ENCODE results near the gene PLCL1. TPM values are rescaled to one million over a fixed set of nuclear protein-coding genes. Genes with fewer than 3 reads are reported as not detected.

PLCL1 gene
- total RNA-seq, 1 experiment from 2014 or later, result not detected

DNA sequence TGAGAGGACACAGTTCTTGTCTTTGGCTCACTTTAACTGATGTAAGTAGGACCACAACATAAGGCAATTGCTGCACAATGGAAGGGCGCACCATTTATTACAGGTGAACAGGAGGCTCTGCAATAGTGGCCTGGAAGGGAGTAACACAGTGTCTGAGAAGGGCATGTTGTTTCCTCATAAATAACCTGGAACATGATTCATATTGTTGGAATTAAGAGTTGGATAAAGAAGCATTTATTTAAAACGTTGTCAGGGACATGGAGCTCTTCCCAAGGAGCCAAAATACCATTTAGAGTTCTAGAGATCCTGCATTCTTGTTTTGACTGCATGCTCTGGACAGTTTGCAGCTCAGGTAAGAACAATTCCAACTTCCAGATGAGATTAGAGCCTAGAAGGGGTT lies 110.4 kb downstream of the PLCL1 start:
- no peaks in the 10 kb centered on the region for H3F3A ChIP-seq (ENCODE audit: insufficient read depth, low read depth)
- no peak overlapping the region for H3K4me3 ChIP-seq
- no peak for DNase-seq
- H3K27ac ChIP-seq, result no peak overlapping the region
- ChIA-PET CTCF (no interaction called here), POLR2A (ENCODE audit: unreplicated experiment) (no interaction called here)
- H3K9me3 ChIP-seq (ENCODE audit: insufficient read depth, low read depth), result no peaks in the 10 kb centered on the region
- H3K4me1 ChIP-seq (replicated peaks; ENCODE audit: insufficient read depth), result no peaks in the 10 kb centered on the region
- no peaks in the 10 kb centered on the region for H4K20me1 ChIP-seq (ENCODE audit: insufficient read depth)
- intact Hi-C loops (cut with micrococcal nuclease; ENCODE audit: unreplicated experiment), result no loop called here
- no peaks in the 10 kb centered on the region for H3K36me3 ChIP-seq (ENCODE audit: low read depth)
- no peak overlapping the region for H3K4me2 ChIP-seq
- no peaks in the 10 kb centered on the region for H3K9me2 ChIP-seq (ENCODE audit: insufficient read depth)
- H3K79me2 ChIP-seq (ENCODE audit: low read depth), result no peaks in the 10 kb centered on the region
- no peaks in the 10 kb centered on the region for H3K27me3 ChIP-seq (ENCODE audit: insufficient read depth, low read depth)
- no peak overlapping the region for H2AFZ ChIP-seq
- TF ChIP-seq EZH2 (IDR thresholded peaks at IDR 0.05; ENCODE audit: low read depth), result no peak
- TF ChIP-seq, protein P1, sequence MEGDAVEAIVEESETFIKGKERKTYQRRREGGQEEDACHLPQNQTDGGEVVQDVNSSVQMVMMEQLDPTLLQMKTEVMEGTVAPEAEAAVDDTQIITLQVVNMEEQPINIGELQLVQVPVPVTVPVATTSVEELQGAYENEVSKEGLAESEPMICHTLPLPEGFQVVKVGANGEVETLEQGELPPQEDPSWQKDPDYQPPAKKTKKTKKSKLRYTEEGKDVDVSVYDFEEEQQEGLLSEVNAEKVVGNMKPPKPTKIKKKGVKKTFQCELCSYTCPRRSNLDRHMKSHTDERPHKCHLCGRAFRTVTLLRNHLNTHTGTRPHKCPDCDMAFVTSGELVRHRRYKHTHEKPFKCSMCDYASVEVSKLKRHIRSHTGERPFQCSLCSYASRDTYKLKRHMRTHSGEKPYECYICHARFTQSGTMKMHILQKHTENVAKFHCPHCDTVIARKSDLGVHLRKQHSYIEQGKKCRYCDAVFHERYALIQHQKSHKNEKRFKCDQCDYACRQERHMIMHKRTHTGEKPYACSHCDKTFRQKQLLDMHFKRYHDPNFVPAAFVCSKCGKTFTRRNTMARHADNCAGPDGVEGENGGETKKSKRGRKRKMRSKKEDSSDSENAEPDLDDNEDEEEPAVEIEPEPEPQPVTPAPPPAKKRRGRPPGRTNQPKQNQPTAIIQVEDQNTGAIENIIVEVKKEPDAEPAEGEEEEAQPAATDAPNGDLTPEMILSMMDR (conservative IDR thresholded peaks at IDR 0.05), result no peak
- BruUV-seq (replicated peaks), result no TSS peak

GRCh38 chr2:197915548-197916265 lies 111.3 kb downstream of the PLCL1 start:
- no peaks in the 10 kb centered on the region for H3K36me3 ChIP-seq (ENCODE audit: low read depth)
- CTCF ChIA-PET, result no interaction called here
- POLR2A ChIA-PET (ENCODE audit: unreplicated experiment), result no interaction called here
- intact Hi-C loops (cut with micrococcal nuclease; ENCODE audit: unreplicated experiment), result no loop called here
- no peaks in the 10 kb centered on the region for H4K20me1 ChIP-seq (ENCODE audit: insufficient read depth)
- no peak for DNase-seq
- H3K27me3 ChIP-seq (ENCODE audit: insufficient read depth, low read depth), result no peaks in the 10 kb centered on the region
- TF ChIP-seq EZH2 (IDR thresholded peaks at IDR 0.05; ENCODE audit: low read depth), result no peak
- TF ChIP-seq, protein P1 (conservative IDR thresholded peaks at IDR 0.05), result no peak
- H2AFZ ChIP-seq, result no peak overlapping the region
- no peak overlapping the region for H3K4me3 ChIP-seq
- no peak overlapping the region for H3K27ac ChIP-seq
- H3K4me1 ChIP-seq (replicated peaks; ENCODE audit: insufficient read depth), result no peaks in the 10 kb centered on the region
- no TSS peak for BruUV-seq (replicated peaks)
- H3F3A ChIP-seq (ENCODE audit: insufficient read depth, low read depth), result no peaks in the 10 kb centered on the region
- H3K79me2 ChIP-seq (ENCODE audit: low read depth), result no peaks in the 10 kb centered on the region
- no peak overlapping the region for H3K4me2 ChIP-seq
- no peaks in the 10 kb centered on the region for H3K9me3 ChIP-seq (ENCODE audit: insufficient read depth, low read depth)
- H3K9me2 ChIP-seq (ENCODE audit: insufficient read depth), result no peaks in the 10 kb centered on the region

GRCh38 chr2:197919487-197919886 lies 115.1 kb downstream of the PLCL1 start:
- no peak overlapping the region for H3K4me3 ChIP-seq
- no peaks in the 10 kb centered on the region for H3K4me1 ChIP-seq (replicated peaks; ENCODE audit: insufficient read depth)
- H2AFZ ChIP-seq, result no peak overlapping the region
- CTCF ChIA-PET, result no interaction called here
- H3K79me2 ChIP-seq (ENCODE audit: low read depth), result no peaks in the 10 kb centered on the region
- intact Hi-C loops (cut with micrococcal nuclease; ENCODE audit: unreplicated experiment), result no loop called here
- H3K27me3 ChIP-seq (ENCODE audit: insufficient read depth, low read depth), result no peaks in the 10 kb centered on the region
- POLR2A ChIA-PET (ENCODE audit: unreplicated experiment), result no interaction called here
- no peak overlapping the region for H3K27ac ChIP-seq
- no peaks in the 10 kb centered on the region for H3K36me3 ChIP-seq (ENCODE audit: low read depth)
- H3F3A ChIP-seq (ENCODE audit: insufficient read depth, low read depth), result no peaks in the 10 kb centered on the region
- no TSS peak for BruUV-seq (replicated peaks)
- no peaks in the 10 kb centered on the region for H3K9me2 ChIP-seq (ENCODE audit: insufficient read depth)
- no peaks in the 10 kb centered on the region for H3K9me3 ChIP-seq (ENCODE audit: insufficient read depth, low read depth)
- H4K20me1 ChIP-seq (ENCODE audit: insufficient read depth), result no peaks in the 10 kb centered on the region
- DNase-seq, result no peak
- TF ChIP-seq, protein P1 (conservative IDR thresholded peaks at IDR 0.05), result no peak
- no peak for TF ChIP-seq EZH2 (IDR thresholded peaks at IDR 0.05; ENCODE audit: low read depth)
- H3K4me2 ChIP-seq, result no peak overlapping the region

All from PC-9 (cell line).